Stomach smooth muscle (tissue), 2 donors: ENCODE measurements around the gene BCL2L13.
"Not testable (repeated sequence)": the region's sequence is repeated elsewhere in the genome, so short reads cannot be mapped to it uniquely, and the experiment has no call there.

ENCODE experiments used
- H3K27ac ChIP-seq: one replicate; pipeline ENCODE4 v1.7.0; 2013; ENCODE audit warnings: mild to moderate bottlenecking, low read length, inconsistent platforms
- H3K27me3 ChIP-seq, 2 donors: one replicate each; pipeline ENCODE4 v1.7.0; 2013; ENCODE audit warnings: low read length in 2 of 2; ENCODE audit not compliant: insufficient read depth in 2 of 2, control insufficient read depth in 1 of 2
- H3K36me3 ChIP-seq, 2 donors: one replicate each; pipeline ENCODE4 v1.7.0; 2013; ENCODE audit warnings: low read length in 2 of 2; ENCODE audit not compliant: control insufficient read depth in 2 of 2, insufficient read depth in 2 of 2
- H3K4me1 ChIP-seq: one replicate; pipeline ENCODE4 v1.7.0; 2013; ENCODE audit warnings: low read length; ENCODE audit not compliant: control insufficient read depth, insufficient read depth
- H3K4me3 ChIP-seq, 2 donors: one replicate each; pipeline ENCODE4 v1.7.0; 2013; ENCODE audit warnings: low read length in 2 of 2
- H3K9ac ChIP-seq, 2 donors: one replicate each; pipeline ENCODE4 v1.7.0; 2013; ENCODE audit warnings: low read length in 2 of 2, mild to moderate bottlenecking in 1 of 2
- H3K9me3 ChIP-seq, 2 donors: one replicate each; pipeline ENCODE4 v1.7.0; 2013; ENCODE audit warnings: low read length in 2 of 2; ENCODE audit not compliant: control insufficient read depth in 2 of 2
- donor health status: healthy.
- donor health status: Pancreatic carcinoma.

BCL2L13 gene

GRCh38 chr22:17656870-17657395, 18.4 kb downstream of the BCL2L13 start:
- Histone ChIP-seq H3K27me3 (no peaks in the 10 kb centered on the region), H3K36me3 (peaks cover 0 to 3% of the 10 kb centered on the region in 2 donors), H3K27ac (no peak overlapping the region), H3K9ac (no peak overlapping the region), H3K9me3 (no peaks in the 10 kb centered on the region), H3K4me3 (no peak overlapping the region), H3K4me1 (no peaks in the 10 kb centered on the region)

- Histone ChIP-seq H3K27me3 (no peaks in the 10 kb centered on the region), H3K9me3 (no peaks in the 10 kb centered on the region), H3K9ac (no peak overlapping the region), H3K27ac (no peak overlapping the region), H3K4me3 (no peak overlapping the region), H3K36me3 (peaks cover 4 to 8% of the 10 kb centered on the region in 2 donors), H3K4me1 (no peaks in the 10 kb centered on the region)
These were observed 26.0 kb downstream of the BCL2L13 start for GRCh38 chr22:17664414-17665055.

DNA sequence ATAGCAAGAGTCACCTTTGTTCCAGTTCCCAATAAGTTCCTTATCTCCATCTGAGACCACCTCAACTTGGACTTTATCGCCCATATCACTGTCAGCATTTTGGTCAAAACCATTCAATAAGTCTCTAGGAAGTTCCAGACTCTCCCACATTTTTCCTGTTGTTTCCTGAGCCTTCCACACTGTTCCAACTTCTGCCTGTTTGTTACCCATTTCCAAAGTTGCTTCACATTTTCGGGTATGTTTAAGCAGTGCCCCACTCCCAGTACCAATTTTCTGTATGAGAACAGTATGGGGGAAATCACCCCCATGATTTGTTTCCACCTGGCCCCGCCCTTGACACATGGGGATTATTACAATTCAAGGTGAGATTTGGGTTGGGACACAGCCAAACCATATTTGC, 26.7 kb downstream of the BCL2L13 start:
- Histone ChIP-seq H3K36me3 (peaks cover 4 to 8% of the 10 kb centered on the region in 2 donors), H3K27ac (no peak overlapping the region), H3K27me3 (no peaks in the 10 kb centered on the region), H3K4me1 (no peaks in the 10 kb centered on the region), H3K9me3 (no peaks in the 10 kb centered on the region), H3K4me3 (no peak overlapping the region), H3K9ac (no peak overlapping the region)

DNA sequence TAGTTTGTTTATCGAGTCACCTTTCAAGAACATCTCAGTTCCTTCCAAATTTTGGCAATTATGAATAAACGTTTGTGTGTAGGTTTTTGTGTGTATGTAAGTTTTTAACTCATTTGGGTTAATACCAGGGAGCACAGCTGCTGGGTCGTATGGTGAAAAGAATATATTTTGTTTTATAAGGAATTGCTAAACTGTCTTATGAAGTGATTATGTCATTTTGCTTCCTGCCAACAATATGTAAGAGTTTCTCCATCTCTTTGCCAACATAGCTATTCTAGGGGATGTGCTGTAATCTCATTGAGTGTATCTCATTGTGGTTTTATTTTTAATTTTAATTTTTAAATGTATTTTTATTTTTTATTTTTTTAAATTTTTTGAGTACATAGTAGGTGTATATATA, 27.3 kb downstream of the BCL2L13 start:
- Histone ChIP-seq H3K36me3 (peaks cover 4 to 8% of the 10 kb centered on the region in 2 donors), H3K9me3 (no peaks in the 10 kb centered on the region), H3K27ac (no peak overlapping the region)

DNA sequence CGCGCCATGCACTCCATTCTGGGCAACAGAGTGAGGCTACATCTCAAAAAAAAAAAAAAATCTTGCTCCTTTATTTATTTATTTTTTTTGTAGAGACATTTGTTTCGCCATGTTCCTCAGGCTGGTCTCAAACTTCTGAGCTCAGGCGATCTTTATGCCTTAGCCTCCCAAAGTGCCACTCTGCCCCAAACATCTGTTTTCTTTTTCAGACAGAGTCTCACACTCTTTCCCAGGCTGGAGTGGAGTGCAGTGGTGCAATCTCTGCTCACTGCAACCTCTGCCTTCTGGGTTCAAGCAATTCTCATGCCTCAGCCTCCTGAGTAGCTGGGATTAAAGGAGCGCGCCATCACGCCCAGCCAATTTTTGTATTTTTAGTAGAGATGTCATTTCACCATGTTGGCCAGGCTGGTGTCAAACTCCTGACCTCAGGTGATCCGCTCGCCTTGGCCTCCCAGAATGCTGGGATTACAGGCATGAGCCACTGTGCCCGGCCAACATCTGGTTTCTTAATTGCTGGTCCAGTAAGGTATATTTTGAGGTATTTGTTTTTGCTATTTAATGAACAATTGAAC, 33.0 kb downstream of the BCL2L13 start:
- not testable (repeated sequence) for H3K27me3 ChIP-seq, H3K4me3 ChIP-seq, H3K4me1 ChIP-seq

More for the DNA sequence above, 27.3 kb downstream of the BCL2L13 start:
- no peak overlapping the region for H3K9ac ChIP-seq
- no peaks in the 10 kb centered on the region for H3K27me3 ChIP-seq
- no peaks in the 10 kb centered on the region for H3K4me1 ChIP-seq
- no peak overlapping the region for H3K4me3 ChIP-seq

DNA sequence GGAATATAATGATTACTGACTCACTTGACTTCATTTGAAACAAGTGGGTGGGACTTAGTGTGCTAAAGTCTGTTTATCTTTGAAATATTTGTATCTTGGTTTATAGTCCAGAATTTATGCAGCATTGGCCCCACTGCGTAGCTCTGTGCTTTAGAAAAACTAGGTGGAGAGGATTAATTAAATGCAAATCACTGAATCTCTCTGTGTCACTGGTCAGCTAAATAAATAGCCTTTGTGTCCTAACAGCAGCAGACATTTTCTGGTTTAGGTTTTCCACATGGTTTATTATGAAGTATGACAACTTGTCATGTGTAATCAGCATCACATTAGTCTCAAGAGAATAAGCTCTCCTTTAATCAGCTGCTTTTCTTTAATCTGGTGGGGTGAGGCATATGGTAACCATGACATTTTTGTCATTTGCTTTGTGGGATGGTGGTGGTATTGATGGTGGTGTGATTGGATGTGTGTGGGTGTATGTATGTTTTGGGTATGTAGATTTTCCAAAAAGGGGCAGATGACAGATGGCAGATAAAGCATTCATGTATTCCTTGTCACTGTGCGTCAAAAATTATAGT, 33.9 kb downstream of the BCL2L13 start:
- H3K9ac ChIP-seq = no peak overlapping the region
- H3K27me3 ChIP-seq = no peaks in the 10 kb centered on the region
- no peak overlapping the region for H3K4me3 ChIP-seq
- no peak overlapping the region for H3K27ac ChIP-seq
- no peaks in the 10 kb centered on the region for H3K36me3 ChIP-seq
- no peaks in the 10 kb centered on the region for H3K4me1 ChIP-seq
- H3K9me3 ChIP-seq = no peaks in the 10 kb centered on the region

More for the DNA sequence above, 33.0 kb downstream of the BCL2L13 start:
- not testable (repeated sequence) for H3K27ac ChIP-seq, H3K9ac ChIP-seq, H3K9me3 ChIP-seq, H3K36me3 ChIP-seq

- Histone ChIP-seq H3K4me1 (no peaks in the 10 kb centered on the region), H3K27ac (no peak overlapping the region), H3K9ac (no peak overlapping the region), H3K9me3 (no peaks in the 10 kb centered on the region), H3K36me3 (no peaks in the 10 kb centered on the region), H3K27me3 (no peaks in the 10 kb centered on the region), H3K4me3 (no peak overlapping the region)
These were observed 35.6 kb downstream of the BCL2L13 start for GRCh38 chr22:17674152-17674551.

DNA sequence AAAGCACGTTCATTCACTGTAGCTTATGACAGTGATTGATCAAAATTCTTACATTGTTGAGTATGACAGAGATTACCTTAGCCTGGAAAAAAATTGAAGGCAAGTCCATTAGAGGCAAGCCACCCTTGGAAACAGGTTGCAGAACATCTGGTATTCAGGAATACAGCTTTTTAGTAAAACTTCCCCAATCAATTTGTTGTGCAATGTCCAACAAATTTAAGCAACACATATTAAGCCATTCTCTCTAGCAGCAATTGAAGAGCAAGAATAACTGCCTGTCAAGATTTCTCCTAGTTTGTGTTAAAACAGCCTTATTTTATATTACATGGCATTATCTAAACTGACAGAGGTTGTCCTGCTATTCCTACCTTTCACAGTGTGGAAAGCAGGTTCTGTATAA, 37.0 kb downstream of the BCL2L13 start:
- Histone ChIP-seq H3K27ac (no peak overlapping the region), H3K9me3 (no peaks in the 10 kb centered on the region), H3K4me3 (no peak overlapping the region), H3K36me3 (no peaks in the 10 kb centered on the region), H3K4me1 (no peaks in the 10 kb centered on the region), H3K9ac (no peak overlapping the region), H3K27me3 (no peaks in the 10 kb centered on the region)

- no peak overlapping the region for H3K4me3 ChIP-seq
- no peaks in the 10 kb centered on the region for H3K9me3 ChIP-seq
- H3K9ac ChIP-seq = no peak overlapping the region
- no peaks in the 10 kb centered on the region for H3K4me1 ChIP-seq
- no peaks in the 10 kb centered on the region for H3K27me3 ChIP-seq
- H3K27ac ChIP-seq = no peak overlapping the region
- peaks cover 0 to 2% of the 10 kb centered on the region in 2 donors for H3K36me3 ChIP-seq
These were observed 40.3 kb downstream of the BCL2L13 start for GRCh38 chr22:17678817-17679385.

GRCh38 chr22:17684245-17684644, 45.7 kb downstream of the BCL2L13 start:
- H3K4me1 ChIP-seq = no peaks in the 10 kb centered on the region

More at GRCh38 chr22:17684245-17684644, 45.7 kb downstream of the BCL2L13 start:
- no peak overlapping the region for H3K4me3 ChIP-seq
- peaks cover 4 to 6% of the 10 kb centered on the region in 2 donors for H3K36me3 ChIP-seq
- no peaks in the 10 kb centered on the region for H3K27me3 ChIP-seq
- no peak overlapping the region for H3K27ac ChIP-seq
- no peaks in the 10 kb centered on the region for H3K9me3 ChIP-seq
- H3K9ac ChIP-seq = no peak overlapping the region
